ENCODE measurements around the gene KCNJ6. TPM values are rescaled to one million over a fixed set of nuclear protein-coding genes. Genes with fewer than 3 reads are reported as not detected.

The KCNJ6 gene
- total and polyA plus RNA-seq, 2 of the 8 experiments (the other 6 are each of a cell fraction or from before 2014, with no cell fraction given): 0.51 to 1.2 TPM

GRCh38 chr21:37742115-37742514, 174.1 kb downstream of the KCNJ6 start:
- no peaks in the 10 kb centered on the region for H4K20me1 ChIP-seq (replicated peaks in 1 of 2; ENCODE audit: control insufficient read depth in 1 of 2, insufficient read depth in 2 of 2, low read length in 2 of 2)
- no peak overlapping the region for H4K5ac ChIP-seq (ENCODE audit: insufficient read length, low read depth, low read length)
- no peaks in the 10 kb centered on the region for H3K79me1 ChIP-seq (ENCODE audit: low read depth, low read length)
- no peak overlapping the region for H3K56ac ChIP-seq (replicated peaks; ENCODE audit: insufficient read length, low read depth, low read length)
- no peaks in the 10 kb centered on the region for H3K23me2 ChIP-seq (ENCODE audit: low read depth, low read length)
- H3K4me3 ChIP-seq (ENCODE audit: extremely low read depth in 1 of 4, insufficient read depth in 2 of 4, low read depth in 3 of 4, low read length in 4 of 4): no peak overlapping the region
- H3K14ac ChIP-seq (ENCODE audit: insufficient read length): no peak overlapping the region
- H3K9me3 ChIP-seq (ENCODE audit: insufficient read depth in 2 of 2, low read depth in 1 of 2, low read length in 1 of 2): no peaks in the 10 kb centered on the region
- H2AK5ac ChIP-seq (ENCODE audit: low read depth, low read length): no peak overlapping the region
- POLR2A ChIA-PET (ENCODE audit: partially characterized antibody): no interaction called here
- no peak overlapping the region for H3K27ac ChIP-seq (ENCODE audit: low read depth, low read length)
- H3K23ac ChIP-seq (ENCODE audit: insufficient read length): no peak overlapping the region
- no peak overlapping the region for H2BK12ac ChIP-seq (ENCODE audit: low read depth, low read length)
- H2BK5ac ChIP-seq (ENCODE audit: low read depth, low read length): no peak overlapping the region
- H4K91ac ChIP-seq (replicated peaks; ENCODE audit: insufficient read length, low read length): no peak overlapping the region
- H3K4ac ChIP-seq (replicated peaks; ENCODE audit: insufficient read length, low read depth, low read length): no peak overlapping the region
- H2AFZ ChIP-seq (ENCODE audit: low read length): no peak overlapping the region
- H3K36me3 ChIP-seq (ENCODE audit: control insufficient read depth in 2 of 4, insufficient read depth in 4 of 4, low read length in 3 of 4): no peaks in the 10 kb centered on the region
- peaks cover 0 to 4% (median 0%) of the 10 kb centered on the region in 4 experiments; a peak in 1 of 7 replicates for H3K4me1 ChIP-seq (replicated peaks in 1 of 4; ENCODE audit: control insufficient read depth in 3 of 4, insufficient read depth in 4 of 4, low read length in 3 of 4)
- H3K27me3 ChIP-seq (replicated peaks in 1 of 4; ENCODE audit: control insufficient read depth in 3 of 4, extremely low read depth in 1 of 4, insufficient read depth in 3 of 4, low read length in 3 of 4): no peaks in the 10 kb centered on the region
- no peak overlapping the region for H2BK20ac ChIP-seq (ENCODE audit: low read length)
- DNase-seq (ENCODE audit: low read depth in 1 of 2, low spot score in 2 of 2) (no peak), FAIRE-seq (no peak)
- no peak overlapping the region for H2BK120ac ChIP-seq (replicated peaks; ENCODE audit: low read depth, low read length)
- no peak overlapping the region for H3K9ac ChIP-seq (replicated peaks in 1 of 4; ENCODE audit: extremely low read depth in 1 of 4, low read depth in 3 of 4, low read length in 3 of 4)
- no peak overlapping the region for H3K4me2 ChIP-seq (ENCODE audit: insufficient read depth in 1 of 2, low read depth in 2 of 2, low read length in 2 of 2)
- no peak overlapping the region for H2BK15ac ChIP-seq (ENCODE audit: low read length)
- H3K18ac ChIP-seq (ENCODE audit: extremely low read depth, low read length): no peak overlapping the region
- H3K79me2 ChIP-seq (ENCODE audit: control insufficient read depth in 1 of 2, insufficient read depth in 2 of 2, low read length in 2 of 2): no peaks in the 10 kb centered on the region
- CTCF ChIA-PET (ENCODE audit: partially characterized antibody): interaction anchor here (2.6 to 2.9 kb wide), 2 partner anchors 17 to 30 kb away, joined by 7 to 10 read pairs; no protein-coding TSS in a partner anchor
- no peak overlapping the region for H4K8ac ChIP-seq (ENCODE audit: extremely low read depth, insufficient read depth, low read length)
- TF ChIP-seq YY1 (IDR thresholded peaks at IDR 0.05; ENCODE audit: low read depth, low read length): no peak
- TF ChIP-seq KDM5A (IDR thresholded peaks at IDR 0.05; ENCODE audit: low read length): no peak
- TF ChIP-seq RBBP5 (IDR thresholded peaks at IDR 0.05; ENCODE audit: borderline replicate concordance, low read depth, low read length): no peak
- no peak for TF ChIP-seq EP300 (IDR thresholded peaks at IDR 0.05; ENCODE audit: borderline replicate concordance in 1 of 2, low read depth in 2 of 2, low read length in 2 of 2)
- no peak for TF ChIP-seq RNF2 (IDR thresholded peaks at IDR 0.05; ENCODE audit: borderline replicate concordance, low read depth, low read length, missing control alignments, poor library complexity, severe bottlenecking)
- TF ChIP-seq CTCF (IDR thresholded peaks at IDR 0.05; ENCODE audit: control extremely low read depth in 1 of 3, insufficient read depth in 1 of 3, low read depth in 1 of 3, low read length in 3 of 3): no peak
- no peak for TF ChIP-seq ATF2 (IDR thresholded peaks at IDR 0.05; ENCODE audit: low read length)
- no peak for TF ChIP-seq RFX5 (IDR thresholded peaks at IDR 0.05; ENCODE audit: borderline replicate concordance, low read depth, low read length)
- no peak for TF ChIP-seq HDAC2 (IDR thresholded peaks at IDR 0.05; ENCODE audit: borderline replicate concordance in 1 of 2, low read depth in 2 of 2, low read length in 2 of 2)
- no peak for TF ChIP-seq CREB1 (IDR thresholded peaks at IDR 0.05)
